Measurements from ENCODE around the gene CPVL.

- no peak for TF ChIP-seq EZH2 (IDR thresholded peaks at IDR 0.05; ENCODE audit: borderline replicate concordance, insufficient read depth, low read depth, low read length, poor library complexity, severe bottlenecking)
- TF ChIP-seq, protein P1, sequence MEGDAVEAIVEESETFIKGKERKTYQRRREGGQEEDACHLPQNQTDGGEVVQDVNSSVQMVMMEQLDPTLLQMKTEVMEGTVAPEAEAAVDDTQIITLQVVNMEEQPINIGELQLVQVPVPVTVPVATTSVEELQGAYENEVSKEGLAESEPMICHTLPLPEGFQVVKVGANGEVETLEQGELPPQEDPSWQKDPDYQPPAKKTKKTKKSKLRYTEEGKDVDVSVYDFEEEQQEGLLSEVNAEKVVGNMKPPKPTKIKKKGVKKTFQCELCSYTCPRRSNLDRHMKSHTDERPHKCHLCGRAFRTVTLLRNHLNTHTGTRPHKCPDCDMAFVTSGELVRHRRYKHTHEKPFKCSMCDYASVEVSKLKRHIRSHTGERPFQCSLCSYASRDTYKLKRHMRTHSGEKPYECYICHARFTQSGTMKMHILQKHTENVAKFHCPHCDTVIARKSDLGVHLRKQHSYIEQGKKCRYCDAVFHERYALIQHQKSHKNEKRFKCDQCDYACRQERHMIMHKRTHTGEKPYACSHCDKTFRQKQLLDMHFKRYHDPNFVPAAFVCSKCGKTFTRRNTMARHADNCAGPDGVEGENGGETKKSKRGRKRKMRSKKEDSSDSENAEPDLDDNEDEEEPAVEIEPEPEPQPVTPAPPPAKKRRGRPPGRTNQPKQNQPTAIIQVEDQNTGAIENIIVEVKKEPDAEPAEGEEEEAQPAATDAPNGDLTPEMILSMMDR (IDR thresholded peaks at IDR 0.05): no peak
Observed at GRCh38 chr7:29040579-29040925, 105.8 kb downstream of the CPVL start.

Measured in B cell (primary cell).